KBM-7 (cell line): ENCODE measurements around the gene SLIT1.

Experiments used
- DNase-seq: peaks from one replicate; pipeline ENCODE4 v3.0.0-alpha.2; 2015
- in situ Hi-C: fragments of 300-500 bp; cut with MboI; formaldehyde crosslinking; loops from 2 replicates; pipeline ENCODE4 v1.14.3; 2020; ENCODE audit warnings: low sequenced_read_pairs, low pct_unique_long_range_greater_than_20kb, mixed read lengths

SLIT1 gene

GRCh38 chr10:97127509-97127908 lies 58.2 kb downstream of the SLIT1 start:
- no peak for DNase-seq
- in situ Hi-C loops: no loop called here

GRCh38 chr10:97124211-97124610 lies 61.5 kb downstream of the SLIT1 start:
- in situ Hi-C loops: no loop called here

GRCh38 chr10:97123765-97124164 lies 62.0 kb downstream of the SLIT1 start:
- in situ Hi-C loops: no loop called here
- DNase-seq: no peak

More at GRCh38 chr10:97124211-97124610, 61.5 kb downstream of the SLIT1 start:
- no peak for DNase-seq

- in situ Hi-C loops: no loop called here
- no peak for DNase-seq
Measured at GRCh38 chr10:97121041-97121440, 64.7 kb downstream of the SLIT1 start.

- in situ Hi-C loops: no loop called here
- DNase-seq: no peak
Measured at GRCh38 chr10:97120370-97120769, 65.4 kb downstream of the SLIT1 start.

- DNase-seq: no peak
- in situ Hi-C loops: no loop called here
Measured at GRCh38 chr10:97119058-97119745, 66.6 kb downstream of the SLIT1 start.

- peak; percentile 16 for DNase-seq
- in situ Hi-C loops: no loop called here
Measured at GRCh38 chr10:97117372-97117771, 68.4 kb downstream of the SLIT1 start.

GRCh38 chr10:97116462-97117162 lies 69.1 kb downstream of the SLIT1 start:
- DNase-seq: no peak
- in situ Hi-C loops: no loop called here

- in situ Hi-C loops: no loop called here
Measured at GRCh38 chr10:97115846-97116245, 69.9 kb downstream of the SLIT1 start.

GRCh38 chr10:97111615-97112014 lies 74.1 kb downstream of the SLIT1 start:
- no peak for DNase-seq

More at GRCh38 chr10:97115846-97116245, 69.9 kb downstream of the SLIT1 start:
- DNase-seq: no peak

GRCh38 chr10:97109547-97109946 lies 76.2 kb downstream of the SLIT1 start:
- DNase-seq: no peak
- in situ Hi-C loops: no loop called here

More at GRCh38 chr10:97111615-97112014, 74.1 kb downstream of the SLIT1 start:
- in situ Hi-C loops: no loop called here

- no peak for DNase-seq
- in situ Hi-C loops: no loop called here
Measured at GRCh38 chr10:97107551-97107950, 78.2 kb downstream of the SLIT1 start.

- in situ Hi-C loops: no loop called here
Measured at GRCh38 chr10:97106207-97106606, 79.6 kb downstream of the SLIT1 start.

GRCh38 chr10:97105303-97105702 lies 80.5 kb downstream of the SLIT1 start:
- in situ Hi-C loops: no loop called here
- no peak for DNase-seq

More at GRCh38 chr10:97106207-97106606, 79.6 kb downstream of the SLIT1 start:
- DNase-seq: no peak

- in situ Hi-C loops: no loop called here
- DNase-seq: no peak
Measured at GRCh38 chr10:97103316-97104080, 82.3 kb downstream of the SLIT1 start.

GRCh38 chr10:97102441-97102840 lies 83.3 kb downstream of the SLIT1 start:
- in situ Hi-C loops: no loop called here
- DNase-seq: no peak

- in situ Hi-C loops: no loop called here
Measured at GRCh38 chr10:97101166-97101940, 84.4 kb downstream of the SLIT1 start.

GRCh38 chr10:97100657-97101056 lies 85.1 kb downstream of the SLIT1 start:
- in situ Hi-C loops: no loop called here
- DNase-seq: no peak

More at GRCh38 chr10:97101166-97101940, 84.4 kb downstream of the SLIT1 start:
- DNase-seq: no peak

GRCh38 chr10:97099868-97100267 lies 85.9 kb downstream of the SLIT1 start:
- DNase-seq: no peak
- in situ Hi-C loops: no loop called here
